ENCODE results near the gene ULK2.

- no peak for TF ChIP-seq USF1 (IDR thresholded peaks at IDR 0.05)
- TF ChIP-seq, protein P1, sequence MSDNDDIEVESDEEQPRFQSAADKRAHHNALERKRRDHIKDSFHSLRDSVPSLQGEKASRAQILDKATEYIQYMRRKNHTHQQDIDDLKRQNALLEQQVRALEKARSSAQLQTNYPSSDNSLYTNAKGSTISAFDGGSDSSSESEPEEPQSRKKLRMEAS (IDR thresholded peaks at IDR 0.05), result no peak
- no peak for TF ChIP-seq FOXM1 (IDR thresholded peaks at IDR 0.05; ENCODE audit: borderline replicate concordance, low read depth)
- TF ChIP-seq REST (IDR thresholded peaks at IDR 0.05; ENCODE audit: low read depth), result no peak
- TF ChIP-seq TEAD4 (IDR thresholded peaks at IDR 0.05), result no peak
Measured at GRCh38 chr17:19805006-19805405, 62.7 kb downstream of the ULK2 start.

Data from Ishikawa (cell line).